Iris pigment epithelial cell (primary cell): ENCODE measurements around the gene FANCI.

Source experiments
- DNase-seq: peaks from one replicate; pipeline ENCODE4 v3.0.0-alpha.2; 2011; ENCODE audit warnings: low read depth

The FANCI gene

GRCh38 chr15:89243691-89244573, at the start of gene FANCI:
Gene FANCI (plus strand): TSS chr15:89243979. CDS start chr15:89247648, 3,669 bp downstream.
- peak; percentile 95 for DNase-seq

- DNase-seq = no peak
These were observed 49.2 kb upstream of the FANCI start for GRCh38 chr15:89194608-89195007.

GRCh38 chr15:89195836-89196235, 47.9 kb upstream of the FANCI start:
- DNase-seq = no peak

GRCh38 chr15:89196241-89196640, 47.5 kb upstream of the FANCI start:
- no peak for DNase-seq

GRCh38 chr15:89196994-89197393, 46.8 kb upstream of the FANCI start:
- DNase-seq = no peak

GRCh38 chr15:89197503-89197971, 46.2 kb upstream of the FANCI start:
- no peak for DNase-seq

GRCh38 chr15:89198196-89198595, 45.6 kb upstream of the FANCI start:
- no peak for DNase-seq

- DNase-seq = no peak
These were observed 44.8 kb upstream of the FANCI start for GRCh38 chr15:89198934-89199333.

GRCh38 chr15:89199746-89200145, 44.0 kb upstream of the FANCI start:
- DNase-seq = no peak

- DNase-seq = no peak
These were observed 43.6 kb upstream of the FANCI start for GRCh38 chr15:89200182-89200581.

- DNase-seq = no peak
These were observed 42.2 kb upstream of the FANCI start for GRCh38 chr15:89201465-89202005.

- no peak for DNase-seq
These were observed 40.0 kb upstream of the FANCI start for GRCh38 chr15:89203705-89204273.

- DNase-seq = no peak
These were observed 37.7 kb upstream of the FANCI start for GRCh38 chr15:89205991-89206585.

- peak; percentile 49 for DNase-seq
These were observed 36.9 kb upstream of the FANCI start for GRCh38 chr15:89206908-89207331.

GRCh38 chr15:89208256-89208655, 35.5 kb upstream of the FANCI start:
- no peak for DNase-seq

GRCh38 chr15:89209057-89209456, 34.7 kb upstream of the FANCI start:
- DNase-seq = no peak

- no peak for DNase-seq
These were observed 32.1 kb upstream of the FANCI start for GRCh38 chr15:89211678-89212170.

- DNase-seq = no peak
These were observed 28.2 kb upstream of the FANCI start for GRCh38 chr15:89215627-89216026.

GRCh38 chr15:89217031-89217430, 26.7 kb upstream of the FANCI start:
- DNase-seq = no peak

GRCh38 chr15:89217686-89218376, 25.9 kb upstream of the FANCI start:
- no peak for DNase-seq

GRCh38 chr15:89218531-89218930, 25.2 kb upstream of the FANCI start:
- DNase-seq = no peak

- no peak for DNase-seq
These were observed 22.2 kb upstream of the FANCI start, which contains the start of gene RLBP1 for GRCh38 chr15:89221543-89221942. Gene RLBP1 (minus strand): TSS chr15:89221579. CDS start chr15:89218975, 2,604 bp downstream.
